ENCODE measurements around the gene LILRB5.

GRCh38 chr19:54262066-54262465 is 5.0 kb upstream of the LILRB5 start:
- TF ChIP-seq, protein P1, sequence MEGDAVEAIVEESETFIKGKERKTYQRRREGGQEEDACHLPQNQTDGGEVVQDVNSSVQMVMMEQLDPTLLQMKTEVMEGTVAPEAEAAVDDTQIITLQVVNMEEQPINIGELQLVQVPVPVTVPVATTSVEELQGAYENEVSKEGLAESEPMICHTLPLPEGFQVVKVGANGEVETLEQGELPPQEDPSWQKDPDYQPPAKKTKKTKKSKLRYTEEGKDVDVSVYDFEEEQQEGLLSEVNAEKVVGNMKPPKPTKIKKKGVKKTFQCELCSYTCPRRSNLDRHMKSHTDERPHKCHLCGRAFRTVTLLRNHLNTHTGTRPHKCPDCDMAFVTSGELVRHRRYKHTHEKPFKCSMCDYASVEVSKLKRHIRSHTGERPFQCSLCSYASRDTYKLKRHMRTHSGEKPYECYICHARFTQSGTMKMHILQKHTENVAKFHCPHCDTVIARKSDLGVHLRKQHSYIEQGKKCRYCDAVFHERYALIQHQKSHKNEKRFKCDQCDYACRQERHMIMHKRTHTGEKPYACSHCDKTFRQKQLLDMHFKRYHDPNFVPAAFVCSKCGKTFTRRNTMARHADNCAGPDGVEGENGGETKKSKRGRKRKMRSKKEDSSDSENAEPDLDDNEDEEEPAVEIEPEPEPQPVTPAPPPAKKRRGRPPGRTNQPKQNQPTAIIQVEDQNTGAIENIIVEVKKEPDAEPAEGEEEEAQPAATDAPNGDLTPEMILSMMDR (IDR thresholded peaks at IDR 0.05): no peak
- TF ChIP-seq EP300 (IDR thresholded peaks at IDR 0.05): no peak
